ENCODE data around the gene DIDO1. TPM values are rescaled to one million over a fixed set of nuclear protein-coding genes. Genes with fewer than 3 reads are reported as not detected.

DIDO1 gene
- total RNA-seq = 10 to 100 TPM; 50.0 TPM

GRCh38 chr20:62926229-62927127 lies at the start of gene DIDO1:
TSS of gene DIDO1 (minus strand) at chr20:62926505.
- Mint-ChIP-seq H3K4me3 (peak within 1 kb of the TSS; percentile 95 to 97), H3K36me3 (ENCODE audit: insufficient read depth in 2 of 2) (peaks cover 2 to 4% of the 10 kb centered on the region in 2 donors), H3K27ac (peak within 1 kb of the TSS; percentile 96), H3K9me3 (no peaks in the 10 kb centered on the region), H3K27me3 (ENCODE audit: low read depth) (no peaks in the 10 kb centered on the region), H3K4me1 (ENCODE audit: low read depth) (peaks cover 63% of the 10 kb centered on the region)
- DNase-seq (peak; percentile 94 to 96), ATAC-seq (replicated peaks in 1 of 2) (peak; percentile 80 to 84)

DNA sequence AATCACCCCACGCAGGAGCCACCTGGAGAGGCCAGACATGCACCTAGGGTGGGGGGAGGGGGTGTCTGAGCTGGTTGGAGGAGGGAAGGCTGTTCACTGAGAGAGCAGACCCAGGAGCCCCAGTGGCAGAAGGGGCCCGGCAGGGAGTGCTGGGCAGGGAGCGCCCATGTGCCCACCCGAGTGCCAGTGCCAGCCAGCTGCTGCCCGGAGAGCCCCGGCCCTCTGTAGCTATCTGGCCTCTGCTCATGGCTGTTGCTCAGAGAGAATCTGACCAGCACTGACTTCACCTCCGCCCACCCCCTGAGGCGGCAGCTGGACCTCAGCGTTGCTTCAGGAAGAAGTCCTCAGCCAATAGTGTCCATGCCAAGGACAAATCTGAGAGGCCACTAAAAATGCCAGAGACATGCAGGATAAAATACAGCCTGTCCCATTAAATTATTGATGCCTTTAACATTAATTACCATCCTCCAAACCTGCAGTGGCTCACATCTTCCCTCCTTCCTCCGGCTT lies 49.0 kb upstream of the DIDO1 start:
- Mint-ChIP-seq H3K9me3 (no peaks in the 10 kb centered on the region), H3K4me3 (no peak overlapping the region), H3K36me3 (ENCODE audit: insufficient read depth in 2 of 2) (no peaks in the 10 kb centered on the region), H3K27ac (no peak overlapping the region), H3K27me3 (ENCODE audit: low read depth) (peaks cover 43% of the 10 kb centered on the region), H3K4me1 (ENCODE audit: low read depth) (peaks cover 34% of the 10 kb centered on the region)
- DNase-seq = no peak
- no peak for ATAC-seq (replicated peaks in 1 of 2)

DNA sequence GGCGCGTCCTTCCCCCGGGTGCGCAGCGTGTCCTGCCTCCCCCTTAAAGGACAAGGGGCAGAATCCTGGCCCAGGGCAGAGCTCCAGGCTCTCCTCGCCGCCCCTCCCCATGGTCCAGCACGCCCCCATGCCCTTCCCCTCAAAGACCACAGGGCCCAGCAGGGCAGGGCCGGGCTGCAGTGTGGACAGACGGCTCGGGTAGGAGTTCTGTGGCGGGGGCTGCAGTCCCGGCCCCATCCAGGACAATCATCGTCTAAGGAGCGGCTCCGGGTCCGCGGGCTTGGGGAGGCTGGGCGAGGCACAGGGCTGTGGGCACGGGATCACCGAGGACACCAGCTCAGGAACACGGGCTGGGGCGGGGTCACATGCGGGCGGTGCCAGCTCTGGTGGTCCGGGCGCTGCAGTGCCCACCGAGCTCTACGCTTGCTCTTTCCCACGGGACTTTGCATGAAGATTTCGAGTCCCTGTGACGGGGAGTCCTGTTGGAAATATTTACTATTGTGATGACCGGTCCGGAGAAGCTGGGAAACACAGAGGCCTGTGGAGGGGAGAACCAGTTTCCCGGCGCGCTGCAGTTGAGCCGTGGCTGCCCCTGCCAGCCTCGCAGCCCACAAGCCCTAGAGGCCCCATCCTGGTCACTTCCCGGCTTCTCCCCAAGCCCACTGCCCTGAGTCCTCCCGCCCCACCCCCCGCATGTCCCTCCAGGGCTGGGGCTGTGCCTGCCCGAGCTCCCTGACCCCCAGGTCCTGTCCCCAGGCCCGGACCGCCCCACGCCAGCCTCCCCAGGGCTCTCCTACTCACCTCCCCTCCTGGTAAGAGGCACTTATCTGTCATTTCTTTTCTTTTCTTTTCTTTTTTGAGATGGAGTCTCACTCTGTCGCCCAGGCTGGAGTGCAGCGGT lies 46.8 kb upstream of the DIDO1 start:
- ATAC-seq (replicated peaks in 1 of 2) (no peak), DNase-seq (no peak)
- peak overlapping the region; percentile 52 to 78 for H3K4me3 Mint-ChIP-seq
- no peaks in the 10 kb centered on the region for H3K36me3 Mint-ChIP-seq (ENCODE audit: insufficient read depth in 2 of 2)
- H3K9me3 Mint-ChIP-seq = no peaks in the 10 kb centered on the region
- no peak overlapping the region for H3K27ac Mint-ChIP-seq
- H3K4me1 Mint-ChIP-seq (ENCODE audit: low read depth) = peaks cover 20% of the 10 kb centered on the region
- peaks cover 31% of the 10 kb centered on the region for H3K27me3 Mint-ChIP-seq (ENCODE audit: low read depth)

- DNase-seq (peak; percentile 89 to 90), ATAC-seq (replicated peaks in 1 of 2) (peak; percentile 94 to 97)
- Mint-ChIP-seq H3K27ac (no peak overlapping the region), H3K9me3 (no peaks in the 10 kb centered on the region), H3K4me1 (ENCODE audit: low read depth) (peaks cover 11% of the 10 kb centered on the region), H3K36me3 (ENCODE audit: insufficient read depth in 2 of 2) (no peaks in the 10 kb centered on the region), H3K4me3 (peak overlapping the region; percentile 52 to 78), H3K27me3 (ENCODE audit: low read depth) (peaks cover 31% of the 10 kb centered on the region)
Measured at GRCh38 chr20:62971950-62972844, 45.9 kb upstream of the DIDO1 start.

- Mint-ChIP-seq H3K27me3 (ENCODE audit: low read depth) (peaks cover 31% of the 10 kb centered on the region), H3K27ac (no peak overlapping the region), H3K4me1 (ENCODE audit: low read depth) (peaks cover 11% of the 10 kb centered on the region), H3K4me3 (no peak overlapping the region), H3K36me3 (ENCODE audit: insufficient read depth in 2 of 2) (no peaks in the 10 kb centered on the region), H3K9me3 (no peaks in the 10 kb centered on the region)
- no peak for DNase-seq
- ATAC-seq (replicated peaks in 1 of 2) = no peak
Measured at GRCh38 chr20:62971211-62971949, 45.1 kb upstream of the DIDO1 start.

DNA sequence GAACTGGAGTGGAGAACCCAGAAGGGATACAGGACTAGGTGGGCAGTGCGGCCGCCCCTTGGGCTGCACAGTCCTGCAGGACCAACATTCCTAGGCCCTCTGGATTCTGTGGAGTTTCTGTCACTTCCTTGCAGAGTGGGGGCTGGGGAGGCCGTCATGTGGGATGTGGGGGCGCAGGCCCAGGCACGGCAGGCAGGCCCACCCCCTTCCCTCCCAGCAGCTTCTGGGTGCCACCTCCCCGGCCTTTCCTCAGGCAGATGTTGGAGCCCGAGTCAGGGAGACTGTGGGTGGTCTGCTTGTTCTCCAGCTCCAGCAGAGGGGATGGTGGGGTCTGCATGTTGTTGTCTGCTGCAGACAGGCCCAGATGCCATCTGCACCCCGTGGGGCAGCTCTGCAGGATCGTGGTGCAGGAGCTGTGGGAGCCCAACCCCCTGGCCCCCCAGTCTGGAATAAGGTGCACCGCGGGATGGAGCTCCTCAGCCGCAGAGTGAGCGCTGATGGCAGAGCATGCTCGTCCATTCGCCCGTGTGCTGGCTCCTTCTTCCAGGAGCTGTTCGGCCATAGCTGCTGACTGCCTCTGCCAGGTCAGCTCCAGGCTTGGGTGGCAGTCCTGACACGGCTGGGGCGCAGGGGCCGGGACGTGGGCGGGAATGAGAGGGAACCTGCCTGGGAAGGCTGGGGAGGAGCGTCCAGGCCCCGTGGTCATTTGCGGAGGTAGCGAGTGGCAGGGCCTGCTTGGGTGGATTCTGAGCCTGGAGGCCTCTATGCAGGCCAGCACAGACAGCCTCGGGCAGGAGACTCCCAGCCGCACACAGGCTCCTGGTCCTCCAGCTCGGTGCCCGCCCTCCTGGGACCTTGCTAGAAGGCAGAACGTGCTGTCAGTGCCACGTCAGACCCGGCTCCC lies 44.3 kb upstream of the DIDO1 start:
- ATAC-seq (replicated peaks in 1 of 2) (no peak), DNase-seq (no peak)
- H3K9me3 Mint-ChIP-seq = no peaks in the 10 kb centered on the region
- no peak overlapping the region for H3K4me3 Mint-ChIP-seq
- H3K27ac Mint-ChIP-seq = no peak overlapping the region
- H3K27me3 Mint-ChIP-seq (ENCODE audit: low read depth) = peaks cover 31% of the 10 kb centered on the region
- H3K36me3 Mint-ChIP-seq (ENCODE audit: insufficient read depth in 2 of 2) = no peaks in the 10 kb centered on the region
- H3K4me1 Mint-ChIP-seq (ENCODE audit: low read depth) = peaks cover 11% of the 10 kb centered on the region

- Mint-ChIP-seq H3K4me3 (no peak overlapping the region), H3K9me3 (no peaks in the 10 kb centered on the region), H3K27ac (no peak overlapping the region), H3K27me3 (ENCODE audit: low read depth) (peaks cover 31% of the 10 kb centered on the region), H3K4me1 (ENCODE audit: low read depth) (peaks cover 11% of the 10 kb centered on the region), H3K36me3 (ENCODE audit: insufficient read depth in 2 of 2) (no peaks in the 10 kb centered on the region)
- DNase-seq (no peak), ATAC-seq (replicated peaks in 1 of 2) (no peak)
Measured at GRCh38 chr20:62969939-62970306, 43.6 kb upstream of the DIDO1 start.

GRCh38 chr20:62969179-62969760 lies 43.0 kb upstream of the DIDO1 start:
- H3K27me3 Mint-ChIP-seq (ENCODE audit: low read depth) = peaks cover 25% of the 10 kb centered on the region
- no peak overlapping the region for H3K27ac Mint-ChIP-seq
- no peak overlapping the region for H3K4me3 Mint-ChIP-seq
- H3K4me1 Mint-ChIP-seq (ENCODE audit: low read depth) = peaks cover 11% of the 10 kb centered on the region
- no peak for ATAC-seq (replicated peaks in 1 of 2)
- no peaks in the 10 kb centered on the region for H3K9me3 Mint-ChIP-seq
- no peak for DNase-seq
- no peaks in the 10 kb centered on the region for H3K36me3 Mint-ChIP-seq (ENCODE audit: insufficient read depth in 2 of 2)

GRCh38 chr20:62968378-62969178 lies 42.3 kb upstream of the DIDO1 start:
- DNase-seq (no peak), ATAC-seq (replicated peaks in 1 of 2) (no peak)
- H3K4me1 Mint-ChIP-seq (ENCODE audit: low read depth) = peaks cover 11% of the 10 kb centered on the region
- no peak overlapping the region for H3K27ac Mint-ChIP-seq
- H3K4me3 Mint-ChIP-seq = no peak overlapping the region
- H3K9me3 Mint-ChIP-seq = no peaks in the 10 kb centered on the region
- no peaks in the 10 kb centered on the region for H3K36me3 Mint-ChIP-seq (ENCODE audit: insufficient read depth in 2 of 2)
- peaks cover 18% of the 10 kb centered on the region for H3K27me3 Mint-ChIP-seq (ENCODE audit: low read depth)

- no peak overlapping the region for H3K4me3 Mint-ChIP-seq
- ATAC-seq (replicated peaks in 1 of 2) = no peak
- H3K27ac Mint-ChIP-seq = no peak overlapping the region
- H3K27me3 Mint-ChIP-seq (ENCODE audit: low read depth) = peaks cover 16% of the 10 kb centered on the region
- no peak for DNase-seq
- no peaks in the 10 kb centered on the region for H3K36me3 Mint-ChIP-seq (ENCODE audit: insufficient read depth in 2 of 2)
- H3K9me3 Mint-ChIP-seq = no peaks in the 10 kb centered on the region
- H3K4me1 Mint-ChIP-seq (ENCODE audit: low read depth) = peaks cover 11% of the 10 kb centered on the region
Measured at GRCh38 chr20:62967628-62968351, 41.5 kb upstream of the DIDO1 start.
